ENCODE results near the gene FAM83B.
"Not testable (repeated sequence)": the region's sequence is repeated elsewhere in the genome, so short reads cannot be mapped to it uniquely, and the experiment has no call there.

The FAM83B gene

GRCh38 chr6:54979161-54979560, 132.6 kb downstream of the FAM83B start:
- DNase-seq (ENCODE audit: low spot score), result not testable (repeated sequence)

- peak; percentile 7 for DNase-seq (ENCODE audit: low spot score)
Observed at GRCh38 chr6:54980511-54981275, 134.1 kb downstream of the FAM83B start.

- no peak for DNase-seq (ENCODE audit: low spot score)
Observed at GRCh38 chr6:54981276-54981609, 134.7 kb downstream of the FAM83B start.

- DNase-seq (ENCODE audit: low spot score), result no peak
Observed at GRCh38 chr6:54981647-54982046, 135.1 kb downstream of the FAM83B start.

GRCh38 chr6:54987633-54988290, 141.2 kb downstream of the FAM83B start:
- no peak for DNase-seq (ENCODE audit: low spot score)

- no peak for DNase-seq (ENCODE audit: low spot score)
Observed at GRCh38 chr6:54988576-54988975, 142.0 kb downstream of the FAM83B start.

- no peak for DNase-seq (ENCODE audit: low spot score)
Observed at GRCh38 chr6:54990001-54990400, 143.4 kb downstream of the FAM83B start.
